GM21381 (cell line): Measurements from ENCODE around the gene PTPRD.

Source experiments
- ATAC-seq: cut with Tn5 transposase; IDR thresholded peaks from one replicate; pipeline ENCODE4 v1.9.1; 2021; ENCODE audit warnings: mild to moderate bottlenecking, moderate library complexity; ENCODE audit not compliant: unreplicated experiment

The PTPRD gene

GRCh38 chr9:10062629-10063395 lies 550.0 kb downstream of the PTPRD start:
- ATAC-seq, result no peak

DNA sequence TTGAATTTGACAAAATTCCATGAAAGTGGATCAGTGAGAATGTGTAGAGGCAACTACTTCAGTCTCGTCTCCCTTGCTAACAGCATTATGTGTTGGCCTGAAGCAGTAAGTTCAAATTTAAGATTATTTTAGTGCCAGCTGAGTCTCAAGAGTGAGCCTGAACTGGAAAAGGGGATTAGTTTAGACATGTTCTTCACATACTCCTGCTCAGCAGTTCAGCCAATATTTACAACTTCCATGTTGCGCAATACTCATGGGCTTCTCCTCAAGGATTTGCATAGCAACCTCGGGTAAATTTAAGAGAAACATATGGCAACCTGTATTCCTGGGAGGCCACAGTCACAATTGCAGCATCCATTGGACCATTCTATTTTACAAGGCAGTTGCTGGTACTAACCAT lies 553.8 kb downstream of the PTPRD start:
- no peak for ATAC-seq

- ATAC-seq, result no peak
Observed at GRCh38 chr9:10055886-10056395, 556.9 kb downstream of the PTPRD start.

DNA sequence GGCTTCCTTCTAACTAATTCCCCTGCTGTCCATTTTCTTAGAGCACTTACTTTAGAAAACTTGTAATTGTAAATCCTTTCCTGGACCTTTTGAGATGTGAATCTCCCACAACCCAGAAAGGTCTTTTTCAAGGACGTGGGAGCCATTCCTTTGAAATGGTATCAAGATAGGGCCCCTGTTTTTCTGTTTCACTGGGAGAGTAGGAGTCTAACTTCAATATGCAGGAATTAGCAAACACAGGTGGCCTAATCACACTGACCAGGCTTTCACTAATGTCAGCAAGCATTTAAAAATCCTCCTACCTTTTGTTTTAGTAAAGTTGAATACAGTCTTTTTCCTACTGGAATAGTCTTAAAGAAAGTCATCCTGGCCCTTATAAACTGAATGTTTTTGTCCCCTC lies 558.3 kb downstream of the PTPRD start:
- ATAC-seq, result no peak

- no peak for ATAC-seq
Observed at GRCh38 chr9:10052916-10053315, 559.9 kb downstream of the PTPRD start.

DNA sequence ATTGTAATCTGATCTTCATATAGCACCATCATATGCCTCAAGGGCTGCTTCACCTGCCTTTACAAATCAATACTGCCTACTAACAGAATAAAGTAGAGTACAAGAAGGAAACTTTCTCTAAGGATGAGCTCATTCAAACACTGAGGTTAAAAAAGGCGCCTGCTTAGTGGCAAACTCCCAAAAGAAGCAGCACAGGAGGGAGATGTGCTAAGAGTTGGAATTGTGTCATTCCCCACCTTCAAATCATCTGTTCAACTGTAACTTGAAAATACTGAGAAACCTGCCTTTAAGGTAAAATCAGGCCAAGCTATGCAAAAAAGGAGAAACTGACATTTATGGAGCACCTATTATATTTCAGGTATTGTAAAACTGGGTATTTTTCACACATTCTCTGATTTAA lies 560.6 kb downstream of the PTPRD start:
- no peak for ATAC-seq

GRCh38 chr9:10050016-10050415 lies 562.8 kb downstream of the PTPRD start:
- no peak for ATAC-seq

- no peak for ATAC-seq
Observed at GRCh38 chr9:10048994-10049393, 563.8 kb downstream of the PTPRD start.

DNA sequence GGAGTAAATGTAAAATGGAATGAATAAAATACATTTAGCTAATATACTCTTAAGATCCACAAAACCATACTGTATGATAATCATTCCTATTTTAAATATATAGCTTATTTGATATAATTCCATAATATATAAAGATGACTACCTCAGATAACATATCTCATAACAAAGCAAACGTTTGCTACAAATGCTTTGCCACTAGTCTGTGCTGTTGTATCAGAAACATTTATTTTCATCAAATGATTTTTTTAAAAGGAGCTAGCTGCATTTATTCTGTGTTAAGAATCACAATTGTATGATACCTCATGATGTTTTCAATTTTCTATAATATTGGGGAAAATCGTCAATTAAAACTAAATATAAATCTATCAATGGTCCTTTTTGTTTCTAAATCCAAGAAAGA lies 567.2 kb downstream of the PTPRD start:
- no peak for ATAC-seq

DNA sequence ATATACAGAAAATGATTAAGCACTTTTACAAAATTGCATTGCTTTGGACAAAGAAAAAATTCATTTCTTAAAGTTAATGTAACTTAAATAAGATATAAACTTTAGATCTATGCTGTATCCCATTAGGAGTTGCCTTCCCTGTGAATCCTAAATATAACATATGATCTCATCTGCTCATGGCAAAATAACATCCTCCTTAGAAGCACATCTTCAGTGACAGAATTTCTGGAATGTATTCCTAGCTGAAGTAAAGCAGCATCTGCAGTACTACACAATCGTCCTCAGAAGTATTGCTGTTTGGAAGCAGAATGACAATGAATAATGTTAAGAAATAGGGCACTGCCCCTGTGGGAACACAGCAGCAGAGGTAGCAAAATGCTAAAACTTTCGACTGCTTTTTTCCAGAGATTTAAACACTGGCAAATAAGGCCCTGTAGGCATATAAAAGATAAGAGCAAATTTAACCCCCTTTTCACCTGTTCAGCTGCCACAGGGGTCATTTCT lies 571.0 kb downstream of the PTPRD start:
- ATAC-seq, result no peak

GRCh38 chr9:10036095-10036494 lies 576.7 kb downstream of the PTPRD start:
- no peak for ATAC-seq

GRCh38 chr9:10032166-10032565 lies 580.6 kb downstream of the PTPRD start:
- no peak for ATAC-seq

DNA sequence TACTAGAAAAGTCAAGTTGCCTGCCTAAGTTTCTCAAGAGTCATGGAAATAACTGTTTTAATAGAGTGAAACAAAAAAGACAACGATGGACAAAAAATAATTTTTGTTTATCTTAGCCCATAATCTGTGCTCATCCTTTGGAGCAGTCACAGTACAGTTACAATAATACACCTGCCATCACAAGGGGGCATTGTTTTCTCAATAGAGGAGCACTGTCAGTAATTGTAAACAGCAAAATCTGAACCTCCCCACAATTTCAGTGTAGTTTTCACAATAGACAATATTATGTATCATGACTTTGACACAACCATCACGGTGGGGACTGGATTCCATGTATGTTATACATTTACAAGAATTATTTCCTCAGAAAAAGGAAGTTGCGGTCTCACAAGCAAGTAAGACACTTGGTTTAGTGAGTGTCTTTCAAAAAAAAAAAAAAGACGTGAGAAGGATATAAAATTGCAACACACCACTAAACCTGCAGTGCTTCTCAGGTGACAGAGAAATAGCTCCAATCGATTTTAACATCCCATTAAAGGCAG lies 586.3 kb downstream of the PTPRD start:
- ATAC-seq, result no peak

- no peak for ATAC-seq
Observed at GRCh38 chr9:10015755-10016154, 597.0 kb downstream of the PTPRD start.

DNA sequence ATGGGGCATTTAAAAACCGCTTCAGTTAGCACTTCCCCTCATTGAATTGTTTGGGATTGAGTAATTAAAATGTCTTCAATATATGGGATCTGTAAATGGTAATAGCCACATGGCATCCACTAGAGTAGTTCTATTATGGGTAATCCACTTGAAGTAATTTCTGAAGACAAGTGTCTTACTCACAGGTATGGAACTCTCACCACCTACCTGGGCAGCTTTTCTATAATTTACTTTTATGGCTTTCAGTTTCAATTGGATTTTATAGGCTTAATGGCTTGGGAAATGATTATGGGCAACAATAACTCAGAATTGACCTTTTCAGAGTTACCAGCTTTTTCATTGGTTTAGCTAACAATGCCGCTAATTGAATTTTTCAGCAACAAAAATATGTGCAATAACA lies 597.9 kb downstream of the PTPRD start:
- no peak for ATAC-seq

GRCh38 chr9:10009401-10009800 lies 603.4 kb downstream of the PTPRD start:
- no peak for ATAC-seq

- no peak for ATAC-seq
Observed at GRCh38 chr9:10008101-10008799, 604.6 kb downstream of the PTPRD start.

DNA sequence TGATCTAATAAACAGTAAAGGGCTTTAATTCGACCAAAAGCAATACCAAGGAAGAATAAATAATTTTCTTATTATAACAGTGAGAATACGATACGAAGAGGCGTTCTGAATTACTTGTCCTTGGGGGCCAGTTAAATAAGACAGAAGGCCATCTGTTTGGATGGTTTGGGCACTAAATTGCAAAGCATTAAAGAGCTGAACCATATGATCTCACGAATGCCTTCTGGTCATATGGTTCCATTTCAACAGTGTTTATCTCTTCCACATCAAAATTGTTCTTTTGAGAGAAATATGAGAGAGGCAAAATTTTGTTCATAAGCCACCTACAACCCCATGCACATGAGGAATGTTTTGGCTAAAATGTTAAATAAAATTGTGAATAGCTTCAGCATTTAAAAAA lies 605.4 kb downstream of the PTPRD start:
- no peak for ATAC-seq

- no peak for ATAC-seq
Observed at GRCh38 chr9:10005206-10005605, 607.6 kb downstream of the PTPRD start.

GRCh38 chr9:10003047-10003446 lies 609.8 kb downstream of the PTPRD start:
- no peak for ATAC-seq

GRCh38 chr9:10000669-10001068 lies 612.1 kb downstream of the PTPRD start:
- no peak for ATAC-seq
